ENCODE data around the gene KLF4.

The KLF4 gene

DNA sequence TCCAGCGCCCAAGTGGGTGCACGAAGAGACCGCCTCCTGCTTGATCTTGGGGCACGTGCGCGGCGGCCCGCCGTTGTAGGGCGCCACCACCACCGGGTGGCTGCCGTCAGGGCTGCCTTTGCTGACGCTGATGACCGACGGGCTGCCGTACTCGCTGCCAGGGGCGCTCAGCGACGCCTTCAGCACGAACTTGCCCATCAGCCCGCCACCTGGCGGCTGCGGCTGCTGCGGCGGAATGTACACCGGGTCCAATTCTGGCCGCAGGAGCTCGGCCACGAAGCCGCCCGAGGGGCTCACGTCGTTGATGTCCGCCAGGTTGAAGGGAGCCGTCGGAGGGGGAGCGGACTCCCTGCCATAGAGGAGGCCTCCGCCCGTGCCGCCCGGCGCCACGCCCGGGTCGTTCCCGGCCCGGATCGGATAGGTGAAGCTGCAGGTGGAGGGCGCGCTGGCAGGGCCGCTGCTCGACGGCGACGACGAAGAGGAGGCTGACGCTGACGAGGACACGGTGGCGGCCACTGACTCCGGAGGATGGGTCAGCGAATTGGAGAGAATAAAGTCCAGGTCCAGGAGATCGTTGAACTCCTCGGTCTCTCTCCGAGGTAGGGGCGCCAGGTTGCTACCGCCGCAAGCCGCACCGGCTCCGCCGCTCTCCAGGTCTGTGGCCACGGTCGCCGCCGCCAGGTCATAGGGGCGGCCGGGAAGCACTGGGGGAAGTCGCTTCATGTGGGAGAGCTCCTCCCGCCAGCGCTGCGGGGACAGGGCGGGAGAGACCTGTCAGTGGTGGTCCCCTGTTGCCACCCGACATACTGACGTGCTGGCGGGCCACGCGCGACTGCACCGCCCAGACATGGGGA, 1.8 kb downstream of the KLF4 start:
- no peak for DNase-seq (ENCODE audit: low read depth)

DNA sequence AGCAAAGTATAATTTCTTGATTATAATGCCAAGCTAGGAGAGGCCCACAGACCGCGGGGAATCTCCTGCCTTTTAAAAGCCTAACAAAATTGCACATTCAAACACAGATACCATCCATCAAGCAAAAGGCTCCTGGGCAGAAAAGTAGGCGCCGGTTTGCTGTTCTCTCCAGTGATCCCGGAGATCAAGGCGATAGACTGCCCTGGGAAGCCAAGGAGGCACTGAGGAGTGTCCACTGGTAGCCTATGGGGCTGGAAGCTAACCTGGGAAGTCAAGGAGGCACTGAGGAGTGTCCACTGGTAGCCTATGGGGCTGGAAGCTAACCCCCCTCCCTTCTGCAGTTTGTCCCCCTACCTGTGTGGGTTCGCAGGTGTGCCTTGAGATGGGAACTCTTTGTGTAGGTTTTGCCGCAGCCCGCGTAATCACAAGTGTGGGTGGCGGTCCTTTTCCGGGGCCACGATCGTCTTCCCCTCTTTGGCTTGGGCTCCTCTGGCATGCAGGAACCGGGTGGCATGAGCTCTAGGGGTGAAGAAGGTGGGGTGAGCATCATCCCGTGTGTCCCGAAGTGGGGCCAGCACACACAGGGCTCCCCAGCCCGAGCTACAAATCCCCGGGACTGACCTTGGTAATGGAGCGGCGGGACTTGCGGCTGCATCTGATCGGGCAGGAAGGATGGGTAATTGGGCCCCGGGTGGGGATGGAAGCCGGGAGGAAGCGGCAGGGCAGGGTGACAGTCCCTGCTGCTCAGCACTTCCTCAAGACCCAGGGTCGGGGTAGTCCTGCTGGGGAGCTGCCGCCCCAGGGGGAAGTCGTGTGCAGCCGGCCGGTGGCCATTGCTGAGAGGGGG, 2.7 kb downstream of the KLF4 start:
- DNase-seq (ENCODE audit: low read depth), result no peak

DNA sequence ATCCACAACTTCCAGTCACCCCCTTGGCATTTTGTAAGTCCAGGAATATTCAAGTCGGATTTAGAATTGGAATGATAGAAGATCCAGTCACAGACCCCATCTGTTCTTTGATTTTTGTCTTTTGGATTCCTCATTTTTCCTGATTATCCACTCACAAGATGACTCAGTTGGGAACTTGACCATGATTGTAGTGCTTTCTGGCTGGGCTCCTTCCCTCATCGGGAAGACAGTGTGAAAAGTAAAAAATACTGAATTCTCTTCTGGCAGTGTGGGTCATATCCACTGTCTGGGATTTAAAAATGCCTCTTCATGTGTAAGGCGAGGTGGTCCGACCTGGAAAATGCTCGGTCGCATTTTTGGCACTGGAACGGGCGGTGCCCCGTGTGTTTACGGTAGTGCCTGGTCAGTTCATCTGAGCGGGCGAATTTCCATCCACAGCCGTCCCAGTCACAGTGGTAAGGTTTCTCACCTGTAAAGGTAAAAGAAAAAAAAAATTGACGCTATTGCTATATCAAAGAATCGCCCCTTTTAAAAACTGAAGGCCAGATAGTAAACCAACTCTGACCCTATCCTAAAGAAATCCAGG, 4.0 kb downstream of the KLF4 start:
- no peak for DNase-seq (ENCODE audit: low read depth)

DNA sequence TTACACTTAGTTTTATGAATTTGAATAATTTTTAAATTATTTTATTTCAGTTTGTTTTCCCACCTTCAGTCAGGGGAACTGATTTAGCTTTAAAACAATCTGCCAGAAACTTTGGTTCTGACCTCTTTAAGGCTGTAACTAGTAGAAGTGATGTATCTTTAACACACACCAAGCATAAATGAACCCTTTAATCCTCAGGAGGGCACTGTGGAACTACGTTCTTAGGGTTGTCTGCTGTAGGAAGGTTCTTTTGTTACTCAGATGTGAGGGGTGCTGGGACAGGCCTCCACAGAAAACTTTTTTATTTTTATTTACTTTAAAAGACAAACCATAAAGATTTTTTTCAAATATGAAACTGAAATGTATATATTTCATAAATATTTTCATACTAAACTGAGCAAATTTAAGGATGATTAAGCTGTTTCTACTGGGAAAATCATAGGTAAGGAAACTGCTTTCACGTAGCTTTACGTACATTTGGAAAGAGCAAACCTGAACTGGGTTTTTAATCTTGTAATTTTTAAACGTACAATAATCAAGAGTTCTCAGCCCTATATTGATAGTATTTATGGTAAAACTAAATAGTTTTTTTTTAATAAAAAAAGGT, 5.3 kb downstream of the KLF4 start:
- DNase-seq (ENCODE audit: low read depth), result no peak

DNA sequence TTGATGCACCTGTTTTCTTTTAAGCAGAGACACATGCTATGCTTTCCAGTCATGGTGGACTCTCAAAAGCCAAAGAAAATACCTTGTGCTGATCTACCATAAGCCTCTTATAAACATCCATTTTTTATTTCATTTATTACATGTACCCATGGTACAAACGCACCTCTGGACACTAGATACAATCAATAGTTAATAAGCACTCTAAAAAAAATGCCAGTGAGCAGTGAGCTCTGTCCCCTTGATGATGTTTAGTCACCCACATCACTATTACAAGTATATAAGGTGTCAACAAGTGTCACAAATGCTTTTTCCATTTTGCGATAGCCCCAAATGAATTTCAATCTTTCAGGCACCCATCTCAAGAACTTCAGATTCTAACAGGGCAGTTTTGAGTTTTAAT, 5.9 kb downstream of the KLF4 start:
- no peak for DNase-seq (ENCODE audit: low read depth)

DNA sequence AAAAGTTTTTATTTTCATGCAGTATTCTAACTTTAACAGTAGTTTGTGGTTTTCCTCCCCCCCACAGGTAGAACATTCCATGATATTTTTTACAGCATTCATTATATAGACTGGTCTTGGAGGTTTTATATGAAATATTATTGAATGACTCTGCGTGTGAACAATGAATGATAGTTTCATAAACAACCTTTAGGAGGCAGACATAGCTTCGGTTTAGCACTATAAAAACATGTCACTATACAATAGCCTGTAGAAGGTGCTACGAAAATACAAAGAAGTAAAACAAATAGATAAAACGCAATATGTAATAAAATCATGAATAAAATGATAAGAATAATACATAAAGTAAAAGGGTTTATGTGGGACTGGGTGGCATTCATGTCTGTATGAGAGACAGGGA, 8.5 kb downstream of the KLF4 start:
- no peak for DNase-seq (ENCODE audit: low read depth)

DNA sequence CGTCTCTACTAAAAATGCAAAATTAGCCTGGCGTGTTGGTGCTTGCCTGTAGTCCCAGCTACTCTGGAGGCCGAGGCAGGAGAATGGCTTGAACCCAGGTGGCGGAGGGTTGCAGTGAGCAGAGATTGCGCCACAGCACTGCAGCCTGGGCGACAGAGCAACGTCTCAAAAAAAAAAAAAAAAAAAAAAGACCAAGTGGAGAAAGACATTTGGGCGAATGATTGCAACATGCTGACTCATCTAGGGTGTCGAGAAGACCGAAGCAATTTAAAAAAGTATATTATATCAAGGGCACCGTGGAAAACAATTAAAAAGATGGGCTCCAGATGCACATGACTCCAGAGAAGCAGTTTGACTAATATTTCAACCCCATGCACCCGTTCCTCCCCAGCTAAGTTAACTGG, 9.2 kb downstream of the KLF4 start:
- no peak for DNase-seq (ENCODE audit: low read depth)

DNA sequence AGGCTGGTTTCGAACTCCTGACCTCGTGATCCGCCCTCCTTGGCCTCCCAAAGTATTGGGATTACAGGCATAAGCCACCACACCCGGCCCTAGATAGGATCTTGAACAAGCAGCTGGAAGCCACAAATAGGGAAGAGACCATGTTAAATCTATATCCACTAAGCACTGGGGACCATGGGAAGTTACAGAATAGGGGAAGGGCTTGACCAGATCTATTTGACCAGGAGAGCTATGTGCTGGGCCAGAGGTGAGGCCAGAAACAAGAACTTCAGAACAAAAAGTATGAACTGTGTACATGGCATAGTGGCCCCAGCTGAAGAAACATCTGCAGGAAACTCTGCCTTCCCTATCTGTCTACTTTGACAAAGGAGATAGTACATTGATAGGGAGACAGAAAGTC, 10.8 kb downstream of the KLF4 start:
- DNase-seq (ENCODE audit: low read depth), result no peak

DNA sequence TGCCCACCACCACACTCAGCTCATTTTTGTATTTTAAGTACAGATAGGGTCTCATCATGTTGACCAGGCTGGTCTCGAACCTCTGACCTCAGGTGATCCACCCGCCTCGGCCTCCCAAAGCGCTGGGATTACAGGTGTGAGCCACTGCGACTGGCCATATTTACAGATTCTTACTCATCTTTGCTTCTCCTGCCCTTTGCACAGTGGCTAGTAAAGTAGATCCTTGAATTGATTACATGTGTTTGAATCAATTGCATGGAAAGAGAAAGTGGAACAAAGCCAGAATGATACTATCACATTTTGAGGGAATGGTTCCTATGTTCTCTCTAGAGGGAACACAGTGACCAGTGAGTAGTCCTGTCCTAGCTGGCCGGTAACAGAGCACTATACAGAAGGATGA, 15.4 kb downstream of the KLF4 start:
- no peak for DNase-seq (ENCODE audit: low read depth)

DNA sequence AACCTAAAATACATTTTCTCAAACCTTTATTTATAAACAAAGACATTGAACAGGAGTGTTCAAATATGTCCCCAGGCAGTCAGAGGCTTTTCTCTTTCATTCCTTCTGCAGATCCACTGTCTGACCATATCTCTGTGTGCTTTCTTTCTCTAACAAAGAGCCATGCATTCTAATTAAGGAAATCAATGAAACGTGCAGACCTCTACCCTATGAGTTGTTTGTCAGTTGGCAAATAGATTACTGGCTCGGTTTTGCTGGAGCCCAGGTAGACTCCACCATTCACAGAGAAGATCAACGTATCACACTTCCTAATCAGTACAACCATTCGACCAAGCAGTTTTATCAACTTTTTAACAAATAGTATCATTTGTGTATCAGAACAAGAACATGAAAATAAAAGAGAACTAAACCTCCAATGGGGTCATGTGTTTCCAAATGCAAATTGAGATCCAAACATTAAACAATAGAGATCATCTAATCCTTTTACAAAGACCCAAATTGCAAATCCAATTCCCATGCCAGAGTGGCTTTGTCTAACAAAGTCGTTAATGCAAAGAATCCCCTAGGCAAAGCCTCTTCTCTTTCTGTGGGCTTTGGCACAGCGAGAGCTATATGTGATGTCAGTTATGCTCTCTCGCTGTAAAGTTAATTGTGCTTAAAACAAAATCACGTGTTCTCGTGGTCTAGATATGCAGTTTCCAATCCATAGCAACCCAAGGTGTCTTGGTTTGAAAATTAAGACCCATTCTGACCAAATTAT, 16.8 kb downstream of the KLF4 start:
- DNase-seq (ENCODE audit: low read depth), result no peak

DNA sequence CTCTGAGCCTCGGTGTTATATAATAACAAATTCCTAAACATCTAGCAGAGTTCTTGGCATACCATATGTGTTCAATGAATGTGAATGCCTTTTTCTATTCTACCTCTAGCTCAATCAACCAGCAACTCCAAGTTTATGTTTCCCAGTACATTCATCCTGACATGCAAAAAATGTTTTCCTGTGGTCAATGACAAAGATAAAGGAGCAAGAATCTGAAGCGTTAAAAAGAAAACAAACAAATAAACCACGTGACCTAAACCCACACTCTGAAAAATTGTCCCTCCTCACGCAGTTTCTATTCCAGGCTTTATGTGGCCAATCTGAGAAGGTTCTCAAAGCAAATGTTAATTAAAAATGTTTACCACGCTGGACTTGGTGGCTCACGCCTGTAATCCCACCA, 18.0 kb downstream of the KLF4 start:
- no peak for DNase-seq (ENCODE audit: low read depth)

DNA sequence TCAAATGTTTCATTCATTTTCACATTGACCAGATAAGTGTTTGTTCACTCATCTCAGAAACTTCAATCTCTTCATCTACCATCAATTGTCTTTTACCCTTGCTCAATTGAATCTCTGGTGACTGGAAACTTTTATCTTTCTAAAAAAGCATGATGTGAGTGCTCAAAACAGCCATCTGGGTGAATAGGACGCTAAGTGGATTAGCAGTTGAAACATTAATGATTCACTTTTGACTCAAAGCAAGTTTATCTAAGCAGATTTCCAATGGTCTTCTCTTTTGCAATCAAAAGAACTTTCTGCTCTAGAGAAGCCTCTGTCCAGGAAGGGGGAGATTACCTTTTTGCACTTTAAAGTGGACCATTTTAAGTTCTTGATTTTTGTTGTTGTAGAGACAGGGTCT, 22.2 kb downstream of the KLF4 start:
- DNase-seq (ENCODE audit: low read depth), result no peak

DNA sequence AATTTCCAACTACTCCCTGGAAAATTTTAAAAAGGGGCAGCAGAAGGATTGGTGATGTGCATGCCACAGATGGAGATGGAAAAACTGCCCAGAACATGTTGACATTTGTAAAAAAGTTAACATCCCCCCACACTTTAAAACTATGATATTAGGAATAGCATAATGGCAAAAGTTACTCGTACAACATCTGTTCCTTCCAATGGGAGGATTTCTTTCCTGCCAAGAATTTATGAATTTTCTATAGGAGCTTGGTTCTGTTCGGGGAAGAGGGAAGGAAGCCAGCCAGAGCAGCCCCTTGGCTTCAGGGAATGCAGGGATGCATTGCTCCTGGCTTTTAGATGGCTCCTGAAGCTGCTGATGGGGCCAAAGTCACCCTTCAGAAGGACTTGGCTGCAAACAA, 22.7 kb downstream of the KLF4 start:
- DNase-seq (ENCODE audit: low read depth), result no peak

DNA sequence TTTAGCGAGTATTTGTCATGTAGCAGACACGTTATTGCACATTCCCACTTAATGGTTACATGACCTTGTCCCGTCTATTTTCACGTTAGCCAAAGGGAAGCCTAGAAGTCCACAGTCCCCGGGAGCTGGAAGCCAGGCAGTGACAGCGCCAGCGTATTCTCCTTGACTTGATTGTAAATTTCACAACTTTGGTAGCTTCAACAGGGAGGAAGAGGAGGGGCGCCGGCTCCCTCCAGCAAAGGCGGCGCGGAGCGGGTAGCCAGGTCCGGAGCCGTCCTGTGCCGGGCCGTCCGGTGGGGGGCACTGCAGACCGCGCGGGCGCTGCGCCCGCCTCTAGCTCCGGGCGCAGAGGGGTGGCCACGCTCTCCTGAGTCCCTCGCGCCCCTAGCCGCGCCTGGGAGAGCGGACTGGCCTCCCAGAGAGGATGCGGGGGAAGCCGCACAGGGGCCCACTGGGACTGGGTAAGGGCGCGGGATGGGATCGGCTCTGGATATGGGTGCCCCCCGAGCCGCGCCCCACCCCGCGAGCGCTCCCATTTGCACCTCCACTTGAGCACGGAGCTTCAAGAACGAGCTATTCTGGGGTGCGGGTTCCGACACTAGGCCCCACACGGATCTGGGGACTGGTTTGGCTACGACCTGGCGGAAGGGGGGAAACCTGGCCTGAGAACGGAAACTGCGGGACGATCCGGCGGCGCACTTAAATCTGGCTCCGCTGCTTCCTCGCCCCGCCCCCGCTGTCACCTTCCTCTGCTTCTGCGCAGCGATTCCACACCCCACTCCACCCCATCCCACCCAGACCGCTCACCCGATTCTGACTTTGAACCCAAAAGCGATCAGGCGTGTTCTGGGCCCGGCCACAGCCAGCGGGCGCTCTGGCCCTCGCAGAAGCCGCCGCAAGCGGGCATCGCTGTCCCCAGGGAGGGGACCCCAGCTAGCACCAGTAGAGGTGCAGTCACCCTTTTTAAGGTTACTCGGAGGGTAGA, 23.8 kb downstream of the KLF4 start:
- DNase-seq (ENCODE audit: low read depth), result no peak

DNA sequence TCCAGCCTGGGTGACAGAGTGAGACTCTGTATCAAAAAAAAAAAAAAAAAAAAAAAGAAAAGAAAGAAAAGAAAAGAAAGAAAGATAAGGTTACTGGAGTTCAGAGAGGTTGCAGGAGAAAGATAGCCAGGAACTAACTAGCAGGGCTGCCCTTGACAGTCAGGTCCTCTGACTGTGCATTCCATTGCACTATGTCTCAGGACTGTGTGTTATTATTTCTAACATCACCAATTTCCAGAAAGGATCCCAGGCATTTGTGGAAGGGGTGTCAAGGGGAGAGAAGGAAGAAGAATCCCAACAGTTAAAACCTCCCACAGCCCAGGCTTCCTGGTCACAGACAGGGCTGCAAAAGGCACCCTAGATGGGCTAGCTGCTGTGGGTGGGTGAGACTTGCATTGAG, 25.1 kb downstream of the KLF4 start:
- DNase-seq (ENCODE audit: low read depth), result no peak

DNA sequence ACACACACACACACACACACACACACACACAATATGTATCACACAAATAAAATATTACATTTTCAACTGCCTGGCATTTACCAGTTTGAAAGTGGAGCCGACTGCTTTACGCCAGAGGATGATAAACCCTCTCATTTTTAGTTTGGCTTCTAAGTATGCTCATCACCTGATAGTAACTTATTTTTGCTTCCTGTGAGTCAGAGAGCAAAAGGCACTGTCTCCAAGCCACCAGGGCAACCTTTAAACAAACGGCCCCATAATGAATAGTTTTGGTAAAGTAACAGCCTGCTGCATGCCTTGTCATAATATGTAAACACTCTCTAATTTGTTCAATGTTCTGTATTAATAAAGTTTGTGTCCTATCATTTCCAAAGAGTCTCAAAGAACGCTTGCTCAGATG, 26.9 kb downstream of the KLF4 start:
- no peak for DNase-seq (ENCODE audit: low read depth)

DNA sequence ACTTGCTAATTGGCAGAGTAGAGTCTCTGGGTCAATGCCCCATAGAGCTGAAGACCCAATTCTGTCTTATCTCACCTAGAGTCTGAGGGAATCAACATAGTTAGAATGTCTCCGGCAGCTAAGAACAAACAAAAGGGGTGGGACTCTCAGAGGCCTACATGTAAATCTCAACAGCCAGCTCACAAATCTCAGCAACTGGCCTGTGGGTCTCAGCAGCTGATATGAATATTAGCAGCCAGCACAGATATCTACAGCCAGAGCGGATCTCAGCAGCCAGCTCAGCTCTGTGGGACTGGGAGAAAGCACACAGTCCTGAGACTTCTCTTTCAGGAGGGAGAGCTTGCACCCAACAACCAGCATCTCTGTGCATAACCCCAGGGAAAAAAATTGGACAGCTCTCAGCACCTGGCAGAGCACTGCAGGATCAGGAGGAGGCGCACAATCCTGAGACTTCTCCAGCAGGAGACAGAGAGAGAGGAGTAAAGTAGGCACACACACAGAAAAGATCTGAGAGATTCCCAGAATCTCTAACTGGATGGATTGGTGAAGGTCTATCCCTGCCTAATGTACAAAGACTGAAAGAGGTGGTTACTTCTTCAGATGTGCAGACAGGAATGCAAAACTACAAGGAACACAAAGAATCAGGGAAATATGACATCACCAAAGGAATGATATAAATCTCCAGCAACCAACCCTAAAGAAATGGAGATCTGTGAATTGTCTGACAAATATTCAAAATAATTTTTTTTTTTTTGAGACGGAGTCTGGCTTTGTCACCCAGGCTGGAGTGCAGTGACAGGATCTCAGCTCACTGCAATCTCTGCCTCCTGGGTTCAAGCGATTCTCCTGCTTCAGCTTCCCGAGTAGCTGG, 29.2 kb downstream of the KLF4 start:
- no peak for DNase-seq (ENCODE audit: low read depth)

DNA sequence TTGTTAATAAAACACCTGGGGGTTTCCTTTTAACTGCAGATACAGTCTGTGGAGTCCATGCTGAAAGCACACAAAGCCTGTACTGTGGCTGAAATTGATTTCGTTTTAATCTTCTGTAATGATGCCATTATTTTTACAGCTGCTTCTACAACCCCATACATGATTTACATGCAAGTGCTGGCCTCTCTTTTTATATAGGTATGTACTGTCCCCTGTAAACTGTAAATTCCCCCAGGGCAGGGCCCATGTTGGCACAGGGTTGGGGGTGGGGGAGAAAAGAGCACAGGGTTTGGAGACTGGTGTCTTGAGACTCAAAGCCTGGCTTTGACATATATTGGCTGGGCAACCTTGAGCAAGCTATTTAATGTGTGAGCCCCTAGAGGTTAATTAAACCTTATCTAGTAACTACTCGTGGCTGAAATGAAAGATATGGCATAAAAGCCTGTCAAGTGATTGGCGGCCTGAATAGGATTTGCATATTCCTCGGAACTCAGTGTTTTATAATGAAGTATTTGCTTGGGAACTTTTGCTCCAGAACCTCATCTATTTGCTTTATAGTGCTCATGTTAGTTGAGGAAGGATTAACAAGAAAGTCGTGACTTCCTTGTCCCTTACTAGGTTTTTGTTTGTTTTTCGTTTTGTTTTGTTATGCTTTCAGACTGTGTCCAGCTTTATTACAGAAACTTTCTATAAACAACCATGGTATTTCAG, 34.0 kb downstream of the KLF4 start:
- no peak for DNase-seq (ENCODE audit: low read depth)

DNA sequence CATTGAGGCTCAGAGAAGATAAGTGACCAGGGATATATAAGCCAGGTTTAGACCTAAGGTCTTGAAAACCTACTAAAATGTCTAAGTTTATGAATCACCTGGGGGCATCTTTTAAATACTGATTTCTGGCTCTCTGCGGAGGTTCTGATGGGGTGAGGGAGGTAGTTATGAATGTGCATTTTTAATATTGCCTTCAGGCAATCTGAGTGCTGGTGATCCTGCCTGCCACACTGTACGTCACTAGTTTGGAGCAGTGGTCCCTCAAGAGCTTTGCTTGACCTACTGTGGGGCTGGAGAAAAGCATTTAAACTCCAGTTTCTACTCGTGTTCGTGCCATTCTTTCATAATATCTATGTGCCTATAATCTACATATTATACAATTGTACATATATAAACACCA, 36.1 kb downstream of the KLF4 start:
- no peak for DNase-seq (ENCODE audit: low read depth)
